ENCODE results near the gene GPR171. TPM values are rescaled to one million over a fixed set of nuclear protein-coding genes. Genes with fewer than 3 reads are reported as not detected.
"Not testable (repeated sequence)": the region's sequence is repeated elsewhere in the genome, so short reads cannot be mapped to it uniquely, and the experiment has no call there.

GPR171 gene
- total RNA-seq, 1 experiment from 2014 or later = not detected

DNA sequence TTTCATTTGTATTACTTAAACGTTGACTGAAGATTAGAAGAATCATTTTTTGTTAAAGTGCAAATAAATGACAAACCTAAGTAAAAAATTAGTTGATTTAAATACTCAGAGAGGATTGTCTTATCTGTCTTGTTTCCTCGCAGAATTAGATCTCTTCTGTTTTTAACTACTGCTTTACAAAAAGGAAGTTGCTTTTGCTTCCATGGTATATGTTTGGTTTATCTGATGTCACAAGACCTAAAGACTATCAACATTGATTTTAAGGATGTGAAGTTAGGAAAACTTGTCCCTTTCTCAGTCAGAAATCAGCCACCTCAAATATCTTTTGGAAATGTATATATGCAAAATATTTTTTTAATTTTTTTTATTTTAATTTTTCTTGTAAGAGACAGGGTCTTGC lies 28.7 kb downstream of the GPR171 start:
- BruUV-seq (replicated peaks) = no TSS peak
- POLR2A ChIA-PET = no interaction called here
- no peaks in the 10 kb centered on the region for H3K36me3 ChIP-seq (ENCODE audit: control insufficient read depth, insufficient read depth, low read length)
- in situ Hi-C loops (cut with HindIII; ENCODE audit: low pct_unique_long_range_greater_than_20kb, low sequenced_read_pairs) = no loop called here
- no peak for DNase-seq (ENCODE audit: low read depth, low spot score)
- CTCF ChIA-PET = no interaction called here
- no peaks in the 10 kb centered on the region for H3K27me3 ChIP-seq (ENCODE audit: control insufficient read depth, insufficient read depth, low read length)
- no peaks in the 10 kb centered on the region for H3K4me1 ChIP-seq (ENCODE audit: control insufficient read depth, insufficient read depth, low read length)
- ATAC-seq = no peak
- intact Hi-C loops (cut with micrococcal nuclease; ENCODE audit: unreplicated experiment) = no loop called here
- TF ChIP-seq, protein P1, sequence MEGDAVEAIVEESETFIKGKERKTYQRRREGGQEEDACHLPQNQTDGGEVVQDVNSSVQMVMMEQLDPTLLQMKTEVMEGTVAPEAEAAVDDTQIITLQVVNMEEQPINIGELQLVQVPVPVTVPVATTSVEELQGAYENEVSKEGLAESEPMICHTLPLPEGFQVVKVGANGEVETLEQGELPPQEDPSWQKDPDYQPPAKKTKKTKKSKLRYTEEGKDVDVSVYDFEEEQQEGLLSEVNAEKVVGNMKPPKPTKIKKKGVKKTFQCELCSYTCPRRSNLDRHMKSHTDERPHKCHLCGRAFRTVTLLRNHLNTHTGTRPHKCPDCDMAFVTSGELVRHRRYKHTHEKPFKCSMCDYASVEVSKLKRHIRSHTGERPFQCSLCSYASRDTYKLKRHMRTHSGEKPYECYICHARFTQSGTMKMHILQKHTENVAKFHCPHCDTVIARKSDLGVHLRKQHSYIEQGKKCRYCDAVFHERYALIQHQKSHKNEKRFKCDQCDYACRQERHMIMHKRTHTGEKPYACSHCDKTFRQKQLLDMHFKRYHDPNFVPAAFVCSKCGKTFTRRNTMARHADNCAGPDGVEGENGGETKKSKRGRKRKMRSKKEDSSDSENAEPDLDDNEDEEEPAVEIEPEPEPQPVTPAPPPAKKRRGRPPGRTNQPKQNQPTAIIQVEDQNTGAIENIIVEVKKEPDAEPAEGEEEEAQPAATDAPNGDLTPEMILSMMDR (IDR thresholded peaks at IDR 0.05) = no peak
- TF ChIP-seq TCF7L2 (IDR thresholded peaks at IDR 0.05; ENCODE audit: low read depth, low read length) = no peak
- no peak for TF ChIP-seq POLR2AphosphoS5 (IDR thresholded peaks at IDR 0.05; ENCODE audit: low read depth, low read length)
- TF ChIP-seq, protein P2, sequence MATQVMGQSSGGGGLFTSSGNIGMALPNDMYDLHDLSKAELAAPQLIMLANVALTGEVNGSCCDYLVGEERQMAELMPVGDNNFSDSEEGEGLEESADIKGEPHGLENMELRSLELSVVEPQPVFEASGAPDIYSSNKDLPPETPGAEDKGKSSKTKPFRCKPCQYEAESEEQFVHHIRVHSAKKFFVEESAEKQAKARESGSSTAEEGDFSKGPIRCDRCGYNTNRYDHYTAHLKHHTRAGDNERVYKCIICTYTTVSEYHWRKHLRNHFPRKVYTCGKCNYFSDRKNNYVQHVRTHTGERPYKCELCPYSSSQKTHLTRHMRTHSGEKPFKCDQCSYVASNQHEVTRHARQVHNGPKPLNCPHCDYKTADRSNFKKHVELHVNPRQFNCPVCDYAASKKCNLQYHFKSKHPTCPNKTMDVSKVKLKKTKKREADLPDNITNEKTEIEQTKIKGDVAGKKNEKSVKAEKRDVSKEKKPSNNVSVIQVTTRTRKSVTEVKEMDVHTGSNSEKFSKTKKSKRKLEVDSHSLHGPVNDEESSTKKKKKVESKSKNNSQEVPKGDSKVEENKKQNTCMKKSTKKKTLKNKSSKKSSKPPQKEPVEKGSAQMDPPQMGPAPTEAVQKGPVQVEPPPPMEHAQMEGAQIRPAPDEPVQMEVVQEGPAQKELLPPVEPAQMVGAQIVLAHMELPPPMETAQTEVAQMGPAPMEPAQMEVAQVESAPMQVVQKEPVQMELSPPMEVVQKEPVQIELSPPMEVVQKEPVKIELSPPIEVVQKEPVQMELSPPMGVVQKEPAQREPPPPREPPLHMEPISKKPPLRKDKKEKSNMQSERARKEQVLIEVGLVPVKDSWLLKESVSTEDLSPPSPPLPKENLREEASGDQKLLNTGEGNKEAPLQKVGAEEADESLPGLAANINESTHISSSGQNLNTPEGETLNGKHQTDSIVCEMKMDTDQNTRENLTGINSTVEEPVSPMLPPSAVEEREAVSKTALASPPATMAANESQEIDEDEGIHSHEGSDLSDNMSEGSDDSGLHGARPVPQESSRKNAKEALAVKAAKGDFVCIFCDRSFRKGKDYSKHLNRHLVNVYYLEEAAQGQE (IDR thresholded peaks at IDR 0.05; ENCODE audit: insufficient read depth in 1 of 2, low read depth in 2 of 2, low read length in 1 of 2) = no peak
- TF ChIP-seq SIN3A (IDR thresholded peaks at IDR 0.05; ENCODE audit: borderline replicate concordance, insufficient read depth, low read depth, low read length) = no peak
- H3K4me3 ChIP-seq (ENCODE audit: low read depth in 2 of 2, low read length in 2 of 2) = no peak overlapping the region
- no peaks in the 10 kb centered on the region for H3K9me3 ChIP-seq (ENCODE audit: control insufficient read depth, insufficient read depth, low read depth, low read length)
- no peak overlapping the region for H3K27ac ChIP-seq (ENCODE audit: low read length)

DNA sequence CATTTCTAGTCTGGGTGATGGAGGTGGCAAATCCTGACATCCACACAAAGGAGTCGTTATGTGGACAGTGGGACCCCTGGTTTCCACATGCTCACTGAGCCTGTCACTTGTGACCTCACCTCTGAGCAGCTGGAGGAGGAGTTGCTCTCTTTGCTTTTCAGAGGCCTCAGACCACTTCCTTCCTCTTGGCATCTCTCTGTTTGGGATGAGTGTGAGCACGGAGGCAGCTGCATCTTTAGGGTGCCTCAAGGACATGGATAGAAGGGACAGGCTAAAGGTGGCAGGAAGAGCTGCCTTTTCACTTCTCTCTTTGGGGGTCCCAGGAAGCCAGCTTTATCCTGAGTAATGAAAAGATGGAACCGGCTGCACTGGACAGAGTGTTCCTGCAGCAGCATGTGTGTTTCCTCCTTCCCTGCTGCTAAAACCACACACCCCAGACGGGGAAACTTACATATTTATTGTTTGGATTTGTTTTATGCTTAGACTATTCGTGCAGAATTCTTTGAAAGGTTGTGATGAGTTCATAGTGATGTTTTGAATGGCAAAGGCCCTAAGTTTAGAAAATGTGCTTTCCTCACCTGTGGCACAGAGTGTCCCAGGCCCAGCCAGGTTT lies 31.8 kb downstream of the GPR171 start:
- no TSS peak for BruUV-seq (replicated peaks)
- CTCF ChIA-PET = interaction anchor here (0.6 kb wide), 1 partner anchor 157 kb away, joined by 4 read pairs; no protein-coding TSS in a partner anchor
- H3K4me1 ChIP-seq (ENCODE audit: control insufficient read depth, insufficient read depth, low read length) = no peaks in the 10 kb centered on the region
- no peaks in the 10 kb centered on the region for H3K36me3 ChIP-seq (ENCODE audit: control insufficient read depth, insufficient read depth, low read length)
- H3K27ac ChIP-seq (ENCODE audit: low read length) = no peak overlapping the region
- no peaks in the 10 kb centered on the region for H3K9me3 ChIP-seq (ENCODE audit: control insufficient read depth, insufficient read depth, low read depth, low read length)
- no peak for DNase-seq (ENCODE audit: low read depth, low spot score)
- in situ Hi-C loops (cut with HindIII; ENCODE audit: low pct_unique_long_range_greater_than_20kb, low sequenced_read_pairs) (no loop called here), intact Hi-C loops (cut with micrococcal nuclease; ENCODE audit: unreplicated experiment) (no loop called here)
- no peak for ATAC-seq
- H3K27me3 ChIP-seq (ENCODE audit: control insufficient read depth, insufficient read depth, low read length) = no peaks in the 10 kb centered on the region
- H3K4me3 ChIP-seq (ENCODE audit: low read depth in 2 of 2, low read length in 2 of 2) = no peak overlapping the region
- POLR2A ChIA-PET = interaction anchor here (1.2 kb wide), 1 partner anchor 49 kb away, joined by 4 read pairs; no protein-coding TSS in a partner anchor
- no peak for TF ChIP-seq SIN3A (IDR thresholded peaks at IDR 0.05; ENCODE audit: borderline replicate concordance, insufficient read depth, low read depth, low read length)
- TF ChIP-seq POLR2AphosphoS5 (IDR thresholded peaks at IDR 0.05; ENCODE audit: low read depth, low read length) = no peak
- TF ChIP-seq, protein P1 (IDR thresholded peaks at IDR 0.05) = no peak
- TF ChIP-seq, protein P2 (IDR thresholded peaks at IDR 0.05; ENCODE audit: insufficient read depth in 1 of 2, low read depth in 2 of 2, low read length in 1 of 2) = no peak
- TF ChIP-seq TCF7L2 (IDR thresholded peaks at IDR 0.05; ENCODE audit: low read depth, low read length) = no peak

DNA sequence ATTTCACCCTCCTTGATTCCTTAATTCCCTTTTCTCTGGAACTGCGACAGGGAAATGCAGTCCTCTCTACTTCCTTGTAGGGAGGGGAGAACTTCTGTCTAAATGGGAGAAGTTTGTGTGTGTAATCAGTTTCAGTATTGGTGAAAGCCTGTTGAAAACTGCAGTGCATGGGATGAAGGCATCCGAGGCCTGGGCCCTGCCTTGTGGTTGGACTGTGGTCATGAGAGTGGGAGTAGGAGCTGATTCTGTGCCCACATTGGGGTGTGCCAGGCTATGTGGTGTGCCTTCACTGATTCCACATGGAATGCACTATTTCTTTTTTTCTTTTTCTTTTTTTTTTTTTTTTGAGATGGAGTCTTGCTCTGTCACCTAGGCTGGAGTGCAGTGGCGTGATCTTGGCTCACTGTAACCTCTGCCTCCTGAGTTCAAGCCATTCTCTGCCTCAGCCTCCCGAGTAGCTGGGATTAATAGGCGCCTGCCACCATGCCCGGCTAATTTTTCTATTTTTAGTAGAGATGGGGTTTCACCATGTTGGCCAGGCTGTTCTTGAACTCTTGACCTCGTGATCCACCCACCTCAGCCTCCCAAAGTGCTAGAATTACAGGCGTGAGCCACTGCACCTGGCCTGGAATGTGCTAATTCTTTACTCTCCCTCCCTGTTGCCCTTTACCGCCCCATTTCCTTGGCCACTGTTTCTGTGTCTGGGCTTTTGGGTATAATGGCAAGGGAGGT lies 32.9 kb downstream of the GPR171 start:
- BruUV-seq (replicated peaks); POLR2A ChIA-PET: not testable (repeated sequence)

More for the DNA sequence above, 32.9 kb downstream of the GPR171 start:
- H3K9me3 ChIP-seq (ENCODE audit: control insufficient read depth, insufficient read depth, low read depth, low read length); DNase-seq (ENCODE audit: low read depth, low spot score); in situ Hi-C loops (cut with HindIII; ENCODE audit: low pct_unique_long_range_greater_than_20kb, low sequenced_read_pairs); H3K4me3 ChIP-seq (ENCODE audit: low read depth in 2 of 2, low read length in 2 of 2); H3K27ac ChIP-seq (ENCODE audit: low read length); H3K27me3 ChIP-seq (ENCODE audit: control insufficient read depth, insufficient read depth, low read length); intact Hi-C loops (cut with micrococcal nuclease; ENCODE audit: unreplicated experiment); H3K36me3 ChIP-seq (ENCODE audit: control insufficient read depth, insufficient read depth, low read length); H3K4me1 ChIP-seq (ENCODE audit: control insufficient read depth, insufficient read depth, low read length); ATAC-seq: not testable (repeated sequence)
- CTCF ChIA-PET = interaction anchor here (0.7 kb wide), 1 partner anchor 9 kb away, joined by 3 read pairs; no protein-coding TSS in a partner anchor
